Pancreas (tissue), 10 donors: ENCODE measurements around the gene APOD. TPM values are rescaled to one million over a fixed set of nuclear protein-coding genes. Genes with fewer than 3 reads are reported as not detected.

Experiments used
- ATAC-seq, 4 donors: fragments of 200-7000 bp; cut with Tn5 transposase; one replicate each; pipeline versions ENCODE4 v1.8.0 to v1.9.1; 2020; ENCODE audit warnings: mild to moderate bottlenecking in 4 of 4, moderate library complexity in 4 of 4
- DNase-seq, 6 donors: peaks; one replicate each; pipeline ENCODE4 v3.0.0-alpha.2; 2020
- FAIRE-seq: peaks from 2 replicates; lab custom pipeline; 2012; peaks lifted over from hg19 to GRCh38; lab: Jason Lieb, UNC
- H3K27ac ChIP-seq, 4 donors: fragments of 200-600 bp; sonication (generic); 1 replicate in 3 of 4; 2 replicates in 1 of 4; pipeline versions ENCODE4 v1.5.0 to v1.8.0; 2020
- H3K27me3 ChIP-seq, 4 donors: fragments of 200-600 bp; one replicate each; pipeline ENCODE4 v1.8.0; 2021
- H3K36me3 ChIP-seq, 3 donors: fragments of 200-600 bp; sonication (generic) in 1 of 3; one replicate each; pipeline versions ENCODE4 v1.5.0 to v1.8.0; 2020 to 2021
- H3K4me1 ChIP-seq, 3 donors: fragments of 200-600 bp; one replicate each; pipeline ENCODE4 v1.8.0; 2021
- H3K4me3 ChIP-seq, 4 donors: fragments of 200-600 bp; sonication (generic) in 2 of 4; one replicate each; pipeline versions ENCODE4 v1.5.0 to v1.8.0; 2020 to 2021
- H3K9me3 ChIP-seq, 4 donors: fragments of 200-600 bp; one replicate each; pipeline ENCODE4 v1.8.0; 2021
- CTCF ChIP-seq, 4 donors: fragments of 200-600 bp; sonication (generic) in 3 of 4; IDR thresholded peaks; one replicate each; pipeline versions ENCODE4 v1.5.0 to v1.8.0; 2021; ENCODE audit warnings: antibody characterized with exemption in 4 of 4
- WGBS, 2 donors: extraction: QIAGEN DNeasy Blood & Tissue Kit; methylation state at CpG; one replicate each; pipeline ENCODE4 v1.1.7; 2013; 5-methylcytosine and 5-hydroxymethylcytosine counted together
- intact Hi-C, 3 donors: fragments of 100-400 bp; cut with DNase I; formaldehyde crosslinking; loops; one replicate each; pipeline versions ENCODE4 v1.11.1 to v1.14.2; 2022
- polyA plus RNA-seq, 2 donors: library from polyadenylated mRNA; stranded (reverse); fragments of 200-250 nt; gene quantifications; one replicate each; pipeline ENCODE4 v1.2.3, GENCODE V29; 2013
- total RNA-seq, 6 donors: library from RNA; stranded (reverse); fragmentation: NEBNext Ultra II Directional in 4 of 6; extraction: Animal tissue kit (Norgen Biotek cat#: 25700) in 4 of 6; gene quantifications; one replicate each; pipeline versions ENCODE4 v1.2.1 to v1.2.4, GENCODE V29; 2021 to 2023
- donor health status: healthy with polysubstance abuse.
- donor health status: DM: no; HTN: no; CAD: no; lungs with moderate emphysema.
- donor health status: DM: no; HTN: no; CAD: no.
- donor health status: control.
- donor health status: control.
- donor health status: Bipolar disorder and iron deficiency.
- donor health status: DM: yes; HTN: yes; CAD: no.
- donor health status: DM: no; HTN: no; CAD: no.
- donor health status: DM: no; HTN: no; CAD: no.
- donor health status: DM: yes; HTN: yes; CAD: no.

Gene APOD
- total and polyA plus RNA-seq, 8 donors = 12.1 to 133 (median 60.8) TPM

DNA sequence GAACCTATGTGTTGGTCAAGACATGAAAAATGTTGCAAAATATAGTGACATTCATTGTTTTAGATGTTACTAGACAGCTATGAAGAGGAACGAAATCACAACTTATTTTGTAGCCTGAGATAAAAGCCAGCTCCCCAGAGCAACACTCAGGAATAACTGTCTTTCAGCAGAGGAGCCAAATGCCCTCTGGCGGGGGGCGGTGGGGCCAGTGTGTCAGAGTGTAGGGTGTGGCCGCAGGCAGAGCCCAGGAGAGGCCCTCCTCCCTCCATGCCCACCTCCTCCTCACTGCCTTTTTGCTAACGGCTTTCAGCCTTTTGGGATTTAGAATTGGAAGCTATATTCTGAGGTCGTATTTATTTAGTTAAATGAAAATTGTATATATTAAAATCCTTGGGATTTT, 16.9 kb downstream of the APOD start:
- WGBS, 2 donors = 77 to 88% methylated on average over 6 of the region's 6 CpGs
- intact Hi-C loops = no loop called here
- no peak for TF ChIP-seq CTCF (IDR thresholded peaks at IDR 0.05)
- Histone ChIP-seq H3K27me3 (no peaks in the 10 kb centered on the region), H3K4me1 (no peaks in the 10 kb centered on the region), H3K27ac (no peak overlapping the region), H3K9me3 (no peaks in the 10 kb centered on the region), H3K36me3 (no peaks in the 10 kb centered on the region), H3K4me3 (no peak overlapping the region)
- DNase-seq (no peak), ATAC-seq (no peak), FAIRE-seq (no peak)

- intact Hi-C loops = no loop called here
- 33 to 36% methylated on average over 7 of the region's 7 CpGs for WGBS, 2 donors
- ATAC-seq = peak in 3 of 4 donors; percentile 43 to 54 (median 50)
These were observed 18.0 kb downstream of the APOD start for GRCh38 chr3:195565716-195566115.

DNA sequence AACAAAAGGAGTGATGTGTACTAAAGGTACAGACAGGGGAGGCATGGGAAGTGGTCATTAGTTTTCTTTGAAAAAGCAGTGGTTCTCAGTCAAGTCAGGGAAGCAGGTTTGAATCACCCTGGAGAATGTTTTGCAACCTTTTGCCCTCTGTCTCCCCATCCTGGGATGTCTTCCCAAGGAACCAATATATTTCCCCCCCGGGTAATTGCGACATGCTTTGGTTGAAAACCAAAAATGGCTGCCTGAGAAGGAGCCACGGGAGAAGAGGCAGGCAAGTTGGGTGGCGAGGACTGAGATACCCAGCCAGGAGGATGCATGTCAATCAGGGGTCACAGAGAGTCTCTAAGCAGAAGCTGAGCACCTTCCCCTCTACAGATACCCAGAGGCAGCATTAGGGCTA, 20.4 kb downstream of the APOD start:
- ATAC-seq (no peak), FAIRE-seq (no peak), DNase-seq (no peak)
- intact Hi-C loops = no loop called here
- 83 to 84% methylated on average over 4 of the region's 4 CpGs for WGBS, 2 donors
- Histone ChIP-seq H3K4me1 (no peaks in the 10 kb centered on the region), H3K36me3 (no peaks in the 10 kb centered on the region), H3K27ac (no peak overlapping the region), H3K9me3 (no peaks in the 10 kb centered on the region), H3K27me3 (no peaks in the 10 kb centered on the region), H3K4me3 (no peak overlapping the region)
- TF ChIP-seq CTCF (IDR thresholded peaks at IDR 0.05) = no peak

More at GRCh38 chr3:195565716-195566115, 18.0 kb downstream of the APOD start:
- DNase-seq (no peak), FAIRE-seq (no peak)
- H3K4me1 ChIP-seq = no peaks in the 10 kb centered on the region
- no peaks in the 10 kb centered on the region for H3K36me3 ChIP-seq
- no peak overlapping the region for H3K4me3 ChIP-seq
- no peak for TF ChIP-seq CTCF (IDR thresholded peaks at IDR 0.05)
- no peaks in the 10 kb centered on the region for H3K27me3 ChIP-seq
- H3K27ac ChIP-seq = no peak overlapping the region
- H3K9me3 ChIP-seq = no peaks in the 10 kb centered on the region

- H3K36me3 ChIP-seq = no peaks in the 10 kb centered on the region
- DNase-seq (peak in 1 of 6 donors; percentile 39), FAIRE-seq (no peak), ATAC-seq (peak in 3 of 4 donors; percentile 73 to 83 (median 82))
- no peak for TF ChIP-seq CTCF (IDR thresholded peaks at IDR 0.05)
- no peaks in the 10 kb centered on the region for H3K27me3 ChIP-seq
- 80 to 84% methylated on average over 4 of the region's 4 CpGs for WGBS, 2 donors
- peaks cover 0 to 5% (median 0%) of the 10 kb centered on the region in 3 donors for H3K4me1 ChIP-seq
- H3K4me3 ChIP-seq = no peak overlapping the region
- intact Hi-C loops = no loop called here
- peak overlapping the region in 1 of 4 donors; percentile 8 for H3K27ac ChIP-seq
- H3K9me3 ChIP-seq = no peaks in the 10 kb centered on the region
These were observed 23.9 kb downstream of the APOD start for GRCh38 chr3:195559723-195560409.

GRCh38 chr3:195558602-195559001, 25.1 kb downstream of the APOD start:
- peak in 1 of 4 donors; percentile 21 for TF ChIP-seq CTCF (IDR thresholded peaks at IDR 0.05)
- DNase-seq = peak in 1 of 6 donors; percentile 25
- Histone ChIP-seq H3K4me3 (no peak overlapping the region), H3K27me3 (no peaks in the 10 kb centered on the region), H3K4me1 (peaks cover 0 to 5% (median 0%) of the 10 kb centered on the region in 3 donors), H3K27ac (peak overlapping the region in 2 of 4 donors; percentile 20 to 57), H3K9me3 (no peaks in the 10 kb centered on the region), H3K36me3 (no peaks in the 10 kb centered on the region)
- peak; percentile 69 to 86 (median 82) for ATAC-seq
- FAIRE-seq = no peak
- intact Hi-C loops = no loop called here
- WGBS, 2 donors = 45 to 50% methylated on average over 3 of the region's 3 CpGs
